Lung (tissue), 12 donors: Measurements from ENCODE around the gene PIGV. TPM values are rescaled to one million over a fixed set of nuclear protein-coding genes. Genes with fewer than 3 reads are reported as not detected.
A peak's percentile ranks its signal among the peaks of the same experiment; 100 is the strongest.

Experiments
- ATAC-seq: fragments of 200-7000 bp; cut with Tn5 transposase; one replicate; pipeline ENCODE4 v1.9.1; 2020; ENCODE audit warnings: moderate number of reproducible peaks; ENCODE audit not compliant: insufficient read depth, low FRiP score
- DNase-seq, 3 donors: peaks; one replicate each; pipeline ENCODE4 v3.0.0-alpha.2; 2013 to 2017
- H3K27ac ChIP-seq, 2 donors: one replicate each; pipeline ENCODE4 v1.5.1; 2013; ENCODE audit warnings: mild to moderate bottlenecking in 2 of 2, moderate library complexity in 2 of 2, control low read depth in 1 of 2, inconsistent platforms in 1 of 2, low read depth in 1 of 2, low read length in 1 of 2
- H3K27me3 ChIP-seq, 3 donors: one replicate each; pipeline ENCODE4 v1.5.1; 2013; ENCODE audit warnings: low read length in 2 of 3; ENCODE audit not compliant: control insufficient read depth in 3 of 3, insufficient read depth in 3 of 3
- H3K36me3 ChIP-seq, 4 donors: one replicate each; pipeline ENCODE4 v1.5.1; 2013; ENCODE audit warnings: low read length in 4 of 4, mild to moderate bottlenecking in 1 of 4, moderate library complexity in 1 of 4; ENCODE audit not compliant: control insufficient read depth in 4 of 4, insufficient read depth in 4 of 4
- H3K4me1 ChIP-seq, 5 donors: one replicate each; pipeline ENCODE4 v1.5.1; 2013; ENCODE audit warnings: low read length in 5 of 5, mild to moderate bottlenecking in 2 of 5, moderate library complexity in 1 of 5; ENCODE audit not compliant: control insufficient read depth in 5 of 5, insufficient read depth in 5 of 5
- H3K4me3 ChIP-seq: one replicate; pipeline ENCODE4 v1.5.1; 2013; ENCODE audit warnings: mild to moderate bottlenecking, control low read depth, moderate library complexity
- H3K9ac ChIP-seq, 2 donors: one replicate each; pipeline ENCODE4 v1.5.1; 2013; ENCODE audit warnings: low read length in 2 of 2, control low read depth in 1 of 2; ENCODE audit not compliant: insufficient read depth in 1 of 2
- H3K9me3 ChIP-seq, 4 donors: one replicate each; pipeline ENCODE4 v1.5.1; 2013; ENCODE audit warnings: low read length in 3 of 4, mild to moderate bottlenecking in 1 of 4, moderate library complexity in 1 of 4; ENCODE audit not compliant: control insufficient read depth in 4 of 4, insufficient read depth in 3 of 4
- WGBS, 2 donors: extraction: QIAGEN DNeasy Blood & Tissue Kit; methylation state at CpG; one replicate each; pipeline ENCODE4 v1.1.7; 2013; 5-methylcytosine and 5-hydroxymethylcytosine counted together
- polyA plus RNA-seq, 2 donors: library from polyadenylated mRNA; stranded (reverse); fragments of 200-250 nt; gene quantifications; one replicate each; pipeline ENCODE4 v1.2.1, GENCODE V29; 2013
- total RNA-seq, 2 donors: library from RNA; depleted of rRNA in 1 of 2; stranded (reverse); fragments of >200 nt in 1 of 2; gene quantifications; one replicate each; pipeline ENCODE4 v1.2.1, GENCODE V29; 2014 to 2021
- TF ChIP-seq, protein P1 (sequence below): IDR thresholded peaks from 2 replicates; pipeline ENCODE4 v1.5.1; 2012; ENCODE audit warnings: mild to moderate bottlenecking; ENCODE audit errors: control extremely low read depth, extremely low read depth
- donor health status: control.
- donor health status: control.
- donor health status: Bipolar disorder and iron deficiency.
- donor health status: healthy.
- donor health status: DM: yes; HTN: yes; CAD: no.

PIGV gene
- total and polyA plus RNA-seq, 4 donors: 6.8 to 14.3 (median 13.0) TPM

DNA sequence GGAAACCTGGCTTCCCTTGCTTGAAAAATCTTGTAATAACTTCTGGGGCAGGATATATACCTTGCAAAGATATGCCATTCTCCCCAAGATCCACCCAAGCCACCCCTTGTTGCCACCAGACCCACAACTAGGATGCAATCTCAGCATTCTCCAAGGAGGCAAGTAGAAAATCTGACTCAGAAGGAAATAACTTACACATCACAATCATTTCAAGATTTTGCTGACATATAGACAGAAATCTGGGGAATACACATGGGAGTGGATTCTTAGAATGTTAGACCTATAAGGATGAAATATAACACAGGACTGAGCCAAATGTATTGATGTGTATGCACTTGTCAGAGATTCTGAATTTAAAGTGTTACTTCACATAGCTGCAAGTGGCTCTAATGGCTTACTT lies 24.0 kb downstream of the PIGV start:
- no peaks in the 10 kb centered on the region for H3K36me3 ChIP-seq
- DNase-seq (no peak), ATAC-seq (no peak)
- TF ChIP-seq, protein P1, sequence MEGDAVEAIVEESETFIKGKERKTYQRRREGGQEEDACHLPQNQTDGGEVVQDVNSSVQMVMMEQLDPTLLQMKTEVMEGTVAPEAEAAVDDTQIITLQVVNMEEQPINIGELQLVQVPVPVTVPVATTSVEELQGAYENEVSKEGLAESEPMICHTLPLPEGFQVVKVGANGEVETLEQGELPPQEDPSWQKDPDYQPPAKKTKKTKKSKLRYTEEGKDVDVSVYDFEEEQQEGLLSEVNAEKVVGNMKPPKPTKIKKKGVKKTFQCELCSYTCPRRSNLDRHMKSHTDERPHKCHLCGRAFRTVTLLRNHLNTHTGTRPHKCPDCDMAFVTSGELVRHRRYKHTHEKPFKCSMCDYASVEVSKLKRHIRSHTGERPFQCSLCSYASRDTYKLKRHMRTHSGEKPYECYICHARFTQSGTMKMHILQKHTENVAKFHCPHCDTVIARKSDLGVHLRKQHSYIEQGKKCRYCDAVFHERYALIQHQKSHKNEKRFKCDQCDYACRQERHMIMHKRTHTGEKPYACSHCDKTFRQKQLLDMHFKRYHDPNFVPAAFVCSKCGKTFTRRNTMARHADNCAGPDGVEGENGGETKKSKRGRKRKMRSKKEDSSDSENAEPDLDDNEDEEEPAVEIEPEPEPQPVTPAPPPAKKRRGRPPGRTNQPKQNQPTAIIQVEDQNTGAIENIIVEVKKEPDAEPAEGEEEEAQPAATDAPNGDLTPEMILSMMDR: no peak
- no peak overlapping the region for H3K27ac ChIP-seq
- H3K9me3 ChIP-seq: no peaks in the 10 kb centered on the region
- H3K27me3 ChIP-seq: no peaks in the 10 kb centered on the region
- no peak overlapping the region for H3K9ac ChIP-seq
- H3K4me3 ChIP-seq: no peak overlapping the region
- H3K4me1 ChIP-seq: no peaks in the 10 kb centered on the region

DNA sequence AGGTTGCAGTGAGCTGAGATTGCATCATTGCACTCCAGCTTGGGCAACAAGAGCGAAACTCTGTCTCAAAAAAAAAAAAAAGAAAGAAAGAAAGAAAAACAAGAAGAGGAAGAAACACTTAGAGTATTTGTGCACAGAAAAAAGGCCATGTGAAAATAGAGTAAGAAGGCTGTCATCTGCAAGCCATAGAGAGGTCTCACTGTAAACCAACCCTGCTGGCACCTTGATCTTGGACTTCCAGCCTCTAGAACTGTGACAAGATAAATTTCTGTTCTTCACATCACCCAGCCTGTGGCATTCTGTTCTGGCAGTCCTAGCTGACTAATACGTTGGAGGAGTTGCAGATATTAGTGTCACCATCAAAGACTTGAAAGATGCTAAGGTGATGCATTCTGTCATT lies 26.6 kb downstream of the PIGV start:
- Histone ChIP-seq H3K9me3 (no peaks in the 10 kb centered on the region), H3K9ac (no peak overlapping the region), H3K4me1 (no peaks in the 10 kb centered on the region), H3K27me3 (no peaks in the 10 kb centered on the region), H3K27ac (no peak overlapping the region), H3K4me3 (no peak overlapping the region), H3K36me3 (no peaks in the 10 kb centered on the region)
- no peak for ATAC-seq
- TF ChIP-seq, protein P1: no peak
- DNase-seq: no peak
- WGBS, 2 donors: 45 to 81% methylated on average over 2 of the region's 2 CpGs

DNA sequence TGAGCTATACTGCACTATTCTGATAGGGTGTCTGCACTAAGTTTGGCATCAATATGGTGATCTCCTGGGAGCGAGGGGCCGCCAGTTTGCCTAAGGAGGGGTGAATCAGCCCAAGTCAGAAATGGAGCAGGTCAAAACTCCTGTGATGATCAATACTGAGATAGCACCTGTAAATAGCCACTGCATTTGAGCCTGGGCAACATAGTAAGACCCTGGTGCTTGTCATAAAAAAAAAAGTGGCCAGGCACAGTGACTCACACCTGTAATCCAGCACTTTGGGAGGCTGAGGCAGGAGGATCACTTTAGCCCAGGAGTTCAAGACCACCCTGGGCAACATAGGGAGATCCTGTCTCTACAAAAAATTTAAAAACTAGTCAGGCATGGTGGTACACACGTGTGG lies 27.1 kb downstream of the PIGV start:
- Histone ChIP-seq H3K9ac (no peak overlapping the region), H3K36me3 (no peaks in the 10 kb centered on the region), H3K4me3 (no peak overlapping the region), H3K4me1 (no peaks in the 10 kb centered on the region), H3K27ac (no peak overlapping the region), H3K9me3 (no peaks in the 10 kb centered on the region), H3K27me3 (no peaks in the 10 kb centered on the region)
- no peak for ATAC-seq
- WGBS, 2 donors: 92 to 95% methylated on average over 3 of the region's 3 CpGs
- TF ChIP-seq, protein P1: no peak
- no peak for DNase-seq

DNA sequence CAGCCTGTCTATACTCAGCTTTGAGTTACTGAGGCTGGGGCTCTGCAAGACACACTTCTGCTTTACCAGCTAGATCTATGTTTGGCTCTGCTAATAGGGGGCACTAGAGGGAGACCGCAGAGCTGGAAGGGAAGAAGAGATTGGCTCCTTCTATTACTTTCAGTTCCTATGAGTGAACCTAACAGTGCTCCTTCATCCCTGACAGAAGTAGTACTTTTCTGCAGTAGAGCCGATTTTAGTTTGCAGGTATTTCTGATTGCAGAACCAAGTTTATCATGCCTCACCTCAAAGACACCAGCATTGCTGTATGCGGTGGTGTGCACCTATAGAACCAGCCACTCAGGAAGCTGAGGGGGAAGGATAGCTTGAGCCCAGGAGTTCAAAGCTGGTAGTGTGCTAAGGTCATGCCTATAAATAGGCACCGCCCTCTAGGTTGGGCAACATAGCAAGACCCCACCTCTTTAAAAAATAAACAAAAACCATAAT lies 33.1 kb downstream of the PIGV start:
- Histone ChIP-seq H3K27me3 (no peaks in the 10 kb centered on the region), H3K9ac (no peak overlapping the region), H3K4me1 (peaks cover 0 to 2% (median 0%) of the 10 kb centered on the region in 5 donors), H3K27ac (no peak overlapping the region), H3K36me3 (no peaks in the 10 kb centered on the region), H3K9me3 (no peaks in the 10 kb centered on the region), H3K4me3 (no peak overlapping the region)
- TF ChIP-seq, protein P1: peak; percentile 16
- DNase-seq (no peak), ATAC-seq (peak; percentile 41)
- WGBS, 2 donors: 29 to 53% methylated on average over 4 of the region's 4 CpGs
